ENCODE results near the gene PODXL2.

Gene PODXL2

GRCh38 chr3:127710155-127710941 lies 81.4 kb downstream of the PODXL2 start:
- DNase-seq (ENCODE audit: low spot score): no peak

GRCh38 chr3:127711021-127711695 lies 82.2 kb downstream of the PODXL2 start:
- no peak for DNase-seq (ENCODE audit: low spot score)

- DNase-seq (ENCODE audit: low spot score): no peak
Observed at GRCh38 chr3:127711896-127712295, 82.9 kb downstream of the PODXL2 start.

GRCh38 chr3:127712461-127712860 lies 83.5 kb downstream of the PODXL2 start:
- DNase-seq (ENCODE audit: low spot score): no peak

GRCh38 chr3:127712881-127713771 lies 84.1 kb downstream of the PODXL2 start:
- no peak for DNase-seq (ENCODE audit: low spot score)

- no peak for DNase-seq (ENCODE audit: low spot score)
Observed at GRCh38 chr3:127714125-127714571, 85.2 kb downstream of the PODXL2 start.

- no peak for DNase-seq (ENCODE audit: low spot score)
Observed at GRCh38 chr3:127714866-127715265, 85.9 kb downstream of the PODXL2 start.

- no peak for DNase-seq (ENCODE audit: low spot score)
Observed at GRCh38 chr3:127715532-127715931, 86.5 kb downstream of the PODXL2 start.

- DNase-seq (ENCODE audit: low spot score): no peak
Observed at GRCh38 chr3:127716384-127716783, 87.4 kb downstream of the PODXL2 start.

- no peak for DNase-seq (ENCODE audit: low spot score)
Observed at GRCh38 chr3:127717357-127718244, 88.6 kb downstream of the PODXL2 start.

GRCh38 chr3:127718245-127718915 lies 89.4 kb downstream of the PODXL2 start:
- no peak for DNase-seq (ENCODE audit: low spot score)

- DNase-seq (ENCODE audit: low spot score): no peak
Observed at GRCh38 chr3:127718916-127719290, 89.9 kb downstream of the PODXL2 start.

- no peak for DNase-seq (ENCODE audit: low spot score)
Observed at GRCh38 chr3:127719369-127719768, 90.4 kb downstream of the PODXL2 start.

- no peak for DNase-seq (ENCODE audit: low spot score)
Observed at GRCh38 chr3:127720161-127720823, 91.3 kb downstream of the PODXL2 start.

- no peak for DNase-seq (ENCODE audit: low spot score)
Observed at GRCh38 chr3:127720985-127721935, 92.3 kb downstream of the PODXL2 start.

GRCh38 chr3:127722091-127722784 lies 93.3 kb downstream of the PODXL2 start:
- DNase-seq (ENCODE audit: low spot score): no peak

All from CD4-positive, alpha-beta T cell treated with Interleukin-2 at 100 ng/mL for 4 hours (primary cell).